ENCODE data around the gene LYPD6B.

Gene LYPD6B

GRCh38 chr2:149041482-149041881 lies 3.0 kb downstream of the LYPD6B start:
- DNase-seq (ENCODE audit: low read depth in 3 of 3) = no peak

- no peak for DNase-seq (ENCODE audit: low read depth in 3 of 3)
Measured at GRCh38 chr2:149042881-149043280, 4.4 kb downstream of the LYPD6B start.

GRCh38 chr2:149044500-149044899 lies 6.0 kb downstream of the LYPD6B start:
- DNase-seq (ENCODE audit: low read depth in 3 of 3) = no peak

GRCh38 chr2:149047118-149047517 lies 8.6 kb downstream of the LYPD6B start:
- DNase-seq (ENCODE audit: low read depth in 3 of 3) = no peak

GRCh38 chr2:149049142-149049541 lies 10.6 kb downstream of the LYPD6B start:
- no peak for DNase-seq (ENCODE audit: low read depth in 3 of 3)

GRCh38 chr2:149050188-149050587 lies 11.7 kb downstream of the LYPD6B start:
- DNase-seq (ENCODE audit: low read depth in 3 of 3) = no peak

- no peak for DNase-seq (ENCODE audit: low read depth in 3 of 3)
Measured at GRCh38 chr2:149055751-149056150, 17.3 kb downstream of the LYPD6B start.

GRCh38 chr2:149056541-149057255 lies 18.2 kb downstream of the LYPD6B start:
- DNase-seq (ENCODE audit: low read depth in 3 of 3) = no peak

GRCh38 chr2:149057401-149057800 lies 18.9 kb downstream of the LYPD6B start:
- no peak for DNase-seq (ENCODE audit: low read depth in 3 of 3)

GRCh38 chr2:149058936-149059335 lies 20.4 kb downstream of the LYPD6B start:
- no peak for DNase-seq (ENCODE audit: low read depth in 3 of 3)

GRCh38 chr2:149059822-149060221 lies 21.3 kb downstream of the LYPD6B start:
- no peak for DNase-seq (ENCODE audit: low read depth in 3 of 3)

GRCh38 chr2:149061133-149061745 lies 22.7 kb downstream of the LYPD6B start:
- DNase-seq (ENCODE audit: low read depth in 3 of 3) = no peak

- DNase-seq (ENCODE audit: low read depth in 3 of 3) = no peak
Measured at GRCh38 chr2:149062531-149062930, 24.0 kb downstream of the LYPD6B start.

- DNase-seq (ENCODE audit: low read depth in 3 of 3) = no peak
Measured at GRCh38 chr2:149063177-149063576, 24.7 kb downstream of the LYPD6B start.

GRCh38 chr2:149064365-149064841 lies 25.9 kb downstream of the LYPD6B start:
- no peak for DNase-seq (ENCODE audit: low read depth in 3 of 3)

- DNase-seq (ENCODE audit: low read depth in 3 of 3) = no peak
Measured at GRCh38 chr2:149064856-149065630, 26.5 kb downstream of the LYPD6B start.

GRCh38 chr2:149068225-149068995 lies 29.9 kb downstream of the LYPD6B start:
- DNase-seq (ENCODE audit: low read depth in 3 of 3) = no peak

- DNase-seq (ENCODE audit: low read depth in 3 of 3) = no peak
Measured at GRCh38 chr2:149068996-149069888, 30.7 kb downstream of the LYPD6B start.

GRCh38 chr2:149070681-149071320 lies 32.3 kb downstream of the LYPD6B start:
- no peak for DNase-seq (ENCODE audit: low read depth in 3 of 3)

- DNase-seq (ENCODE audit: low read depth in 3 of 3) = no peak
Measured at GRCh38 chr2:149075105-149075504, 36.6 kb downstream of the LYPD6B start.
